WTC11 (cell line): ENCODE results near the gene SARM1. TPM values are rescaled to one million over a fixed set of nuclear protein-coding genes. Genes with fewer than 3 reads are reported as not detected.

ENCODE experiments used
- ATAC-seq: fragments of 200-7000 bp; cut with Tn5 transposase; 2 replicates; pipeline ENCODE4 v1.10.0; 2021; ENCODE audit warnings: mild to moderate bottlenecking, moderate library complexity
- CTCF ChIA-PET: fragments of 300-600 bp; sonication (Branson Sonifier 250); formaldehyde crosslinking; loops from one replicate; lab custom pipeline; 2021; ENCODE audit warnings: antibody characterized with exemption; lab: Charles Lee
- POLR2A ChIA-PET: fragments of 350-600 bp; sonication (Branson Sonifier 250); formaldehyde crosslinking; loops from one replicate; lab custom pipeline; 2021; ENCODE audit warnings: antibody characterized with exemption; lab: Charles Lee
- DNase-seq: peaks from one replicate; pipeline ENCODE4 v3.0.0; 2021; ENCODE audit warnings: low spot score
- H3K27ac Mint-ChIP-seq: 2 replicates; pipeline ENCODE4 v1.8.0; 2021; ENCODE audit warnings: mixed read lengths
- H3K27me3 Mint-ChIP-seq: 2 replicates; pipeline ENCODE4 v1.8.0; 2021; ENCODE audit warnings: low read depth, mild to moderate bottlenecking, moderate library complexity, mixed read lengths
- H3K36me3 Mint-ChIP-seq: 2 replicates; pipeline ENCODE4 v1.8.0; 2021; ENCODE audit warnings: mixed read lengths
- H3K4me1 Mint-ChIP-seq: 2 replicates; pipeline ENCODE4 v1.8.0; 2022; ENCODE audit warnings: mixed read lengths
- H3K4me3 Mint-ChIP-seq: 2 replicates; pipeline ENCODE4 v1.8.0; 2021; ENCODE audit warnings: mild to moderate bottlenecking, moderate library complexity, mixed read lengths
- H3K9me3 Mint-ChIP-seq: 2 replicates; pipeline ENCODE4 v1.8.0; 2021; ENCODE audit warnings: mixed read lengths
- ATF1 ChIP-seq: sonication (generic); formaldehyde crosslinking; IDR thresholded peaks from 2 replicates; pipeline ENCODE4 v1.8.1; 2023; ENCODE audit warnings: mild to moderate bottlenecking, moderate library complexity, missing genetic modification reagents
- CREM ChIP-seq: sonication (generic); formaldehyde crosslinking; IDR thresholded peaks from 2 replicates; pipeline ENCODE4 v1.8.1; 2022; ENCODE audit warnings: mild to moderate bottlenecking, missing genetic modification reagents, moderate library complexity
- CTCF ChIP-seq: fragments of 200-600 bp; IDR thresholded peaks from 2 replicates; pipeline ENCODE4 v1.8.0; 2022; ENCODE audit warnings: antibody characterized with exemption
- E2F4 ChIP-seq: sonication (generic); formaldehyde crosslinking; IDR thresholded peaks from 2 replicates; pipeline ENCODE4 v1.8.1; 2022; ENCODE audit warnings: low read depth, mild to moderate bottlenecking, moderate library complexity, missing genetic modification reagents, borderline replicate concordance
- EMX1 ChIP-seq: fragments of 250-450 bp; sonication (Bioruptor Pico); IDR thresholded peaks from 2 replicates; pipeline ENCODE4 v1.8.0; 2021; ENCODE audit warnings: mild to moderate bottlenecking
- HMGA2 ChIP-seq: fragments of 250-450 bp; sonication (Bioruptor Pico); IDR thresholded peaks from 2 replicates; pipeline ENCODE4 v1.4.0; 2021; ENCODE audit warnings: mild to moderate bottlenecking, moderate library complexity
- IRF2 ChIP-seq: sonication (generic); formaldehyde crosslinking; IDR thresholded peaks from 2 replicates; pipeline ENCODE4 v1.8.0; 2022; ENCODE audit warnings: low read depth, missing genetic modification reagents, borderline replicate concordance
- JUN ChIP-seq: sonication (generic); formaldehyde crosslinking; IDR thresholded peaks from 2 replicates; pipeline ENCODE4 v1.8.0; 2023; ENCODE audit warnings: mild to moderate bottlenecking, missing genetic modification reagents
- OVOL2 ChIP-seq: fragments of 250-450 bp; sonication (Bioruptor Pico); IDR thresholded peaks from 2 replicates; pipeline ENCODE4 v1.9.0; 2021; ENCODE audit warnings: mild to moderate bottlenecking, borderline replicate concordance
- PREB ChIP-seq: sonication (generic); formaldehyde crosslinking; IDR thresholded peaks from 2 replicates; pipeline ENCODE4 v1.8.1; 2022; ENCODE audit warnings: mild to moderate bottlenecking, missing genetic modification reagents, moderate library complexity, borderline replicate concordance
- PRRX2 ChIP-seq: fragments of 250-450 bp; sonication (Bioruptor Pico); IDR thresholded peaks from 2 replicates; pipeline ENCODE4 v1.8.0; 2021; ENCODE audit warnings: mild to moderate bottlenecking
- SOX15 ChIP-seq: fragments of 250-450 bp; sonication (Bioruptor Pico); IDR thresholded peaks from 2 replicates; pipeline ENCODE4 v1.9.0; 2021; ENCODE audit warnings: mild to moderate bottlenecking
- TCF7 ChIP-seq: sonication (generic); formaldehyde crosslinking; IDR thresholded peaks from 2 replicates; pipeline ENCODE4 v1.8.0; 2022; ENCODE audit warnings: mild to moderate bottlenecking, low read depth, missing genetic modification reagents, moderate library complexity
- TEAD1 ChIP-seq: sonication (generic); formaldehyde crosslinking; IDR thresholded peaks from 2 replicates; pipeline ENCODE4 v1.8.0; 2022; ENCODE audit warnings: mild to moderate bottlenecking, missing genetic modification reagents
- TP53 ChIP-seq: sonication (generic); formaldehyde crosslinking; IDR thresholded peaks from 2 replicates; pipeline ENCODE4 v1.8.1; 2023; ENCODE audit warnings: mild to moderate bottlenecking, missing genetic modification reagents
- USF1 ChIP-seq: sonication (generic); formaldehyde crosslinking; IDR thresholded peaks from 2 replicates; pipeline ENCODE4 v1.8.0; 2022; ENCODE audit warnings: mild to moderate bottlenecking, missing genetic modification reagents
- ZBTB21 ChIP-seq: sonication (generic); formaldehyde crosslinking; IDR thresholded peaks from 2 replicates; pipeline ENCODE4 v1.8.1; 2023; ENCODE audit warnings: mild to moderate bottlenecking, missing genetic modification reagents, borderline replicate concordance
- total RNA-seq: library from RNA; stranded (reverse); gene quantifications from 3 replicates; pipeline ENCODE4 v1.2.3, GENCODE V29; 2021
- TF ChIP-seq, protein P1 (sequence below): sonication (generic); formaldehyde crosslinking; IDR thresholded peaks from 2 replicates; pipeline ENCODE4 v1.8.1; 2022; ENCODE audit warnings: low read depth, missing genetic modification reagents, borderline replicate concordance
- TF ChIP-seq, protein P2 (sequence below): sonication (generic); formaldehyde crosslinking; IDR thresholded peaks from 2 replicates; pipeline ENCODE4 v1.8.0; 2022; ENCODE audit warnings: mild to moderate bottlenecking, missing genetic modification reagents
- TF ChIP-seq, protein P3 (sequence below): sonication (generic); formaldehyde crosslinking; IDR thresholded peaks from 2 replicates; pipeline ENCODE4 v1.8.1; 2023; ENCODE audit warnings: mild to moderate bottlenecking, missing genetic modification reagents
- TF ChIP-seq, protein P4 (sequence below): sonication (generic); formaldehyde crosslinking; IDR thresholded peaks from 2 replicates; pipeline ENCODE4 v1.8.1; 2023; ENCODE audit warnings: mild to moderate bottlenecking, missing genetic modification reagents, moderate library complexity

SARM1 gene
- total RNA-seq, 1 experiment from 2014 or later: 3.8 TPM

GRCh38 chr17:28344435-28344901 is 27.0 kb upstream of the SARM1 start:
- Mint-ChIP-seq H3K4me1 (peaks cover 6% of the 10 kb centered on the region; the same call in 1 of the 2 replicates), H3K36me3 (peaks cover 45% of the 10 kb centered on the region), H3K27ac (no peak overlapping the region), H3K27me3 (no peaks in the 10 kb centered on the region), H3K4me3 (no peak overlapping the region), H3K9me3 (no peaks in the 10 kb centered on the region)
- ChIA-PET POLR2A (no interaction called here), CTCF (interaction anchor here (1.6 kb wide), 1 partner anchor 13 kb away, joined by 4 read pairs; the partner anchor contains the start of gene POLDIP2)
- no peak for ATAC-seq
- DNase-seq: no peak
- TF ChIP-seq SOX15 (CRISPR knock-in tag) (no peak), OVOL2 (no peak), EMX1 (CRISPR knock-in tag) (no peak), ATF1 (no peak), HMGA2 (CRISPR knock-in tag) (no peak), E2F4 (CRISPR knock-in tag) (no peak), PREB (no peak), TP53 (CRISPR knock-in tag) (no peak)
- TF ChIP-seq, protein P1, sequence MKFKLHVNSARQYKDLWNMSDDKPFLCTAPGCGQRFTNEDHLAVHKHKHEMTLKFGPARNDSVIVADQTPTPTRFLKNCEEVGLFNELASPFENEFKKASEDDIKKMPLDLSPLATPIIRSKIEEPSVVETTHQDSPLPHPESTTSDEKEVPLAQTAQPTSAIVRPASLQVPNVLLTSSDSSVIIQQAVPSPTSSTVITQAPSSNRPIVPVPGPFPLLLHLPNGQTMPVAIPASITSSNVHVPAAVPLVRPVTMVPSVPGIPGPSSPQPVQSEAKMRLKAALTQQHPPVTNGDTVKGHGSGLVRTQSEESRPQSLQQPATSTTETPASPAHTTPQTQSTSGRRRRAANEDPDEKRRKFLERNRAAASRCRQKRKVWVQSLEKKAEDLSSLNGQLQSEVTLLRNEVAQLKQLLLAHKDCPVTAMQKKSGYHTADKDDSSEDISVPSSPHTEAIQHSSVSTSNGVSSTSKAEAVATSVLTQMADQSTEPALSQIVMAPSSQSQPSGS (CRISPR knock-in tag): no peak

GRCh38 chr17:28345419-28346198 is 25.9 kb upstream of the SARM1 start:
- no peak for DNase-seq
- ChIA-PET POLR2A (no interaction called here), CTCF (interaction anchor here (1.6 to 3.5 kb wide), 3 partner anchors 10 to 72 kb away, joined by 4 to 26 read pairs (median 7); partner anchors contain the start of genes IFT20, POLDIP2 and TNFAIP1)
- Mint-ChIP-seq H3K27me3 (no peaks in the 10 kb centered on the region), H3K27ac (no peak overlapping the region), H3K4me1 (peaks cover 6% of the 10 kb centered on the region; the same call in 1 of the 2 replicates), H3K9me3 (no peaks in the 10 kb centered on the region), H3K36me3 (peaks cover 53% of the 10 kb centered on the region), H3K4me3 (no peak overlapping the region)
- TF ChIP-seq TCF7 (CRISPR knock-in tag): no peak
- TF ChIP-seq CREM: no peak
- no peak for TF ChIP-seq JUN (CRISPR knock-in tag)
- TF ChIP-seq, protein P2, sequence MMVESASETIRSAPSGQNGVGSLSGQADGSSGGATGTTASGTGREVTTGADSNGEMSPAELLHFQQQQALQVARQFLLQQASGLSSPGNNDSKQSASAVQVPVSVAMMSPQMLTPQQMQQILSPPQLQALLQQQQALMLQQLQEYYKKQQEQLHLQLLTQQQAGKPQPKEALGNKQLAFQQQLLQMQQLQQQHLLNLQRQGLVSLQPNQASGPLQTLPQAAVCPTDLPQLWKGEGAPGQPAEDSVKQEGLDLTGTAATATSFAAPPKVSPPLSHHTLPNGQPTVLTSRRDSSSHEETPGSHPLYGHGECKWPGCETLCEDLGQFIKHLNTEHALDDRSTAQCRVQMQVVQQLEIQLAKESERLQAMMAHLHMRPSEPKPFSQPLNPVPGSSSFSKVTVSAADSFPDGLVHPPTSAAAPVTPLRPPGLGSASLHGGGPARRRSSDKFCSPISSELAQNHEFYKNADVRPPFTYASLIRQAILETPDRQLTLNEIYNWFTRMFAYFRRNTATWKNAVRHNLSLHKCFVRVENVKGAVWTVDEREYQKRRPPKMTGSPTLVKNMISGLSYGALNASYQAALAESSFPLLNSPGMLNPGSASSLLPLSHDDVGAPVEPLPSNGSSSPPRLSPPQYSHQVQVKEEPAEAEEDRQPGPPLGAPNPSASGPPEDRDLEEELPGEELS: no peak
- ATAC-seq: no peak

DNA sequence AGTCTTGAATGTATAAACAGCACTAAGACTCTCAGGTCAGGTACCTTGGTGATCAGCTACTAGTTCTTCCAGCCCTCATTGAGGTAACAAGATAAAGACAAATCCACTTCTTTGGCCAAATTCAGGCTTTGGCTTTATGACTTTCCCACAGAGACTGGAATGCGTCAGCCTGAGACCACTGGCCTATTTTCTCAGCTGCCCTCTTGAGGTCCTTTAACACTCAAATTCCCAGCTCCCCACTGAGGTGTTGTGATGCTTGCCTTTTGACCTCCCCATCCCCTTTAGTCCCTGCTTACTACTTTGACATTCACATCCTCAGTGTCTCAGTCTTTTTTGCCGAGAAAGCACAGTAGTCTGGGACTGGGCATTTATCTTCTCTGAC is 25.3 kb upstream of the SARM1 start:
- no peaks in the 10 kb centered on the region for H3K27me3 Mint-ChIP-seq
- H3K4me3 Mint-ChIP-seq: no peak overlapping the region
- H3K9me3 Mint-ChIP-seq: no peaks in the 10 kb centered on the region
- H3K36me3 Mint-ChIP-seq: peaks cover 53% of the 10 kb centered on the region
- ATAC-seq (no peak; the same call in 1 of the 2 replicates), DNase-seq (no peak)
- POLR2A ChIA-PET: no interaction called here
- H3K27ac Mint-ChIP-seq: peak overlapping the region; percentile 68
- peaks cover 6% of the 10 kb centered on the region; the same call in 1 of the 2 replicates for H3K4me1 Mint-ChIP-seq
- CTCF ChIA-PET: interaction anchor here (1.6 to 3.5 kb wide), 3 partner anchors 10 to 71 kb away, joined by 4 to 26 read pairs (median 7); partner anchors contain the start of genes IFT20, POLDIP2 and TNFAIP1
- TF ChIP-seq, protein P3, sequence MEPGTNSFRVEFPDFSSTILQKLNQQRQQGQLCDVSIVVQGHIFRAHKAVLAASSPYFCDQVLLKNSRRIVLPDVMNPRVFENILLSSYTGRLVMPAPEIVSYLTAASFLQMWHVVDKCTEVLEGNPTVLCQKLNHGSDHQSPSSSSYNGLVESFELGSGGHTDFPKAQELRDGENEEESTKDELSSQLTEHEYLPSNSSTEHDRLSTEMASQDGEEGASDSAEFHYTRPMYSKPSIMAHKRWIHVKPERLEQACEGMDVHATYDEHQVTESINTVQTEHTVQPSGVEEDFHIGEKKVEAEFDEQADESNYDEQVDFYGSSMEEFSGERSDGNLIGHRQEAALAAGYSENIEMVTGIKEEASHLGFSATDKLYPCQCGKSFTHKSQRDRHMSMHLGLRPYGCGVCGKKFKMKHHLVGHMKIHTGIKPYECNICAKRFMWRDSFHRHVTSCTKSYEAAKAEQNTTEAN (CRISPR knock-in tag): no peak
- TF ChIP-seq IRF2 (CRISPR knock-in tag): no peak
- no peak for TF ChIP-seq USF1 (CRISPR knock-in tag)
- TF ChIP-seq, protein P4, sequence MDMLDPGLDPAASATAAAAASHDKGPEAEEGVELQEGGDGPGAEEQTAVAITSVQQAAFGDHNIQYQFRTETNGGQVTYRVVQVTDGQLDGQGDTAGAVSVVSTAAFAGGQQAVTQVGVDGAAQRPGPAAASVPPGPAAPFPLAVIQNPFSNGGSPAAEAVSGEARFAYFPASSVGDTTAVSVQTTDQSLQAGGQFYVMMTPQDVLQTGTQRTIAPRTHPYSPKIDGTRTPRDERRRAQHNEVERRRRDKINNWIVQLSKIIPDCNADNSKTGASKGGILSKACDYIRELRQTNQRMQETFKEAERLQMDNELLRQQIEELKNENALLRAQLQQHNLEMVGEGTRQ (CRISPR knock-in tag): no peak
- TF ChIP-seq PRRX2 (CRISPR knock-in tag): no peak
- no peak for TF ChIP-seq CTCF
- no peak for TF ChIP-seq ZBTB21 (CRISPR knock-in tag)
- no peak for TF ChIP-seq TEAD1 (CRISPR knock-in tag)
